IPS-11a (cell line): ENCODE results near the gene PREX1.

Source experiments
- H3K4me3 ChIP-seq: one replicate; pipeline ENCODE4 v1.5.1; 2013; ENCODE audit warnings: low read depth, low read length, control low read depth

The PREX1 gene

DNA sequence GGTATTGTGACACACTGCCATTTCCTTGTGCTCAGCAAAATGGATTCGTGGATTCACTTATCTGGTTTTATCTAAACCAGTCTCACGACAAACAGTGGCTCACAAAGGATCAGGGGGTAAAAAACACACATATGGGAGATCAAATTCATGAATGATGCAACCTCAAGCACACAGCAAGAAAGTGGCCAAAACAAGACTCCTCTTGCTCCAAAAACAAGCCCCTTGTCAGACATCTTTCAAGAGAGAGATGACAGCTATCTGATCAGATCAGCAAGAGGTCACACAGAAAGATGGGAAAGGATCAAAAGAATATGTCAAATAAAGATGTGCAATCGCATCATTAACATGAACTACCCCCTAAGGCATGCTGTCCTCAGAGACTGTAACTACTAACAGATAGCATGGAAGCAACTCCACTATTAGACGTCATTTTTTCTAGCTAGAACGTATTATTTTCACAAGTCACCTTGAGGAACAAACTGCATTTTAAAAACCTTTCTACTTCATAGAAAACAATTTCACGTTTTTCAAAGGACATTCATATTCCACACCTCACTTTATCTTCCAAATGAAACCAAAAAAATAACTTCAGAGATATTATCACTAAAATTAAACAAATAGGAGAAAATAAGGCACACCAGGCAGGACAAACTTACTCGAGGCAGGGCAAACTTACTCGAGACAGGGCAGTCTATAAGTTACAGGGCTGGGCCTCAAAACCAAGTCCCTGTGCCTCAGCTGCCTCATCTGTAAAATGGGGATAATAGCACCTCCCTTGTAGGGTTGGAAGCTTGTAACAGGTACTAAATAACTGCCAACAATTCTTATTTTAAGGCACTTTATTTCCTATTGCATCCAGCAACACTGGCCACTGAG lies 122.3 kb downstream of the PREX1 start:
- H3K4me3 ChIP-seq = no peak overlapping the region

DNA sequence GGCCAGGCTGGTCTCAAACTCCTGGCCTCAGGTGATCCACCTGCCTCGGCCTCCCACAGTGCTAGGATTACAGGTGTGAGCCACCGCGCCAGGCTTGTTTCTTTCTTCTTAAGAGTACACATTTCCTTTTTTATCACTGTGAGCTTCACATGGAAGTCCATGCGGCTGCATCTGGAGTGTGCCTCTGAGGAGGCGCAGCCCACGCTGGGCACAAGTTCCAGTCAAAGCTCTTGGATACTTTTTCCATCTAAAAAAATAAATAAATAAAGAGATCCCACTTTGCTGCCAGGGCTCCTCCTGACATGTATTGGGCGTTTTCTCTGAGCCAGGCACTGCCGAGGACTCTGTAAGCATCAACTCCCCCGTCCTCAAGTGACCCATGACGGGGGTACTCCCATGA lies 123.0 kb downstream of the PREX1 start:
- H3K4me3 ChIP-seq = no peak overlapping the region

DNA sequence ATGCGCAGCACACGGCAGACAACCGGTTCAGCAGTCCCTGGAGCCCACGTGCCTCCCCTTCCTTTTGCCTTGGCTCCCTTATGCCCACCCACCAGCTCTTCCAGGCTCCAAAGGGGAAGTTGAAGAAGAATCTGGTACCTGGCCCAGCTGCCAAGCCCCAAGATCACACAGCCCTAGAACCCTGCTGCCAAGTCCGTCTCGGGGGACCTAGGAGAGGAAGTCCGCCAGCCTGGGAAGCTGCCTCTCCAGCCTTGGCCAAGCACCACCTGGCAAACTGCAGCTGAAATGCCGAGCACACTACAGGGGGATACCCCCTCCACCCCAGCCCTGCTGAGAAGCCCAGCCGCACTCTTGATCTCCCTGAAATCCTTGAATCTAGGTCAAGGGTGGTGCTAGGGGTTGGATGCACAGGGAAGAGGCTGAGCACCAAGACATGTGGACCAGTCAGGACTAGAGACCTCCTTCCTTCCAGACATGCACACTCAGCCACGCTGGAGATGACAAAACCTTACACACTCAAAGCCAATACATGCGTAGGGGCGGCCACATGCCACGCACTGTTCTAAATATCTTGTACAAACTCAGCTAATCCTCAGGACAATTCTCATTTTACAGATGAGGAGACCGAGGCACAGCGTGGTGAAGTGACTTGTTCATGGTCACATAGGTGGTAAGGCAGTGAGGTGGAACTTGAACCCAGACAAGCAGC lies 124.1 kb downstream of the PREX1 start:
- no peak overlapping the region for H3K4me3 ChIP-seq

DNA sequence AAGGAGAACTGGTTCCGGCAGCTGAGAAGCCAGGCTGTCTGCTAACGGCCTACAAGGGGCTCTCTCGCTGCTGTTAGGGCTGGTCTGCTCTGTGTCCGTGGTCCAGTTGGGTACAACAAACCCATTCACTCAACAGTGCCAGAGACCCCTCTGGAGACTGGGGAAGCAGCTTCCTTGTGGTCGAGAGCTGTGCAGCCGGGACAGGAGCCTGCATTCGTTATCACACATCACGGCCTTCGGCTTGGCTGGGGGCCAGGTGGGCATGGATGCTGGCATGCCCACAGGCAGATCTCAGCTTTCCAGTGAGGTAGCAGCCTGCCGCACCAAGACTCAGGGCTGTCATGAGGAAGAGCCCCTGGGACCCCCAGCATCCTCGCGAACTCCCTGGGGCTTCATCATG lies 124.7 kb downstream of the PREX1 start:
- H3K4me3 ChIP-seq = no peak overlapping the region

DNA sequence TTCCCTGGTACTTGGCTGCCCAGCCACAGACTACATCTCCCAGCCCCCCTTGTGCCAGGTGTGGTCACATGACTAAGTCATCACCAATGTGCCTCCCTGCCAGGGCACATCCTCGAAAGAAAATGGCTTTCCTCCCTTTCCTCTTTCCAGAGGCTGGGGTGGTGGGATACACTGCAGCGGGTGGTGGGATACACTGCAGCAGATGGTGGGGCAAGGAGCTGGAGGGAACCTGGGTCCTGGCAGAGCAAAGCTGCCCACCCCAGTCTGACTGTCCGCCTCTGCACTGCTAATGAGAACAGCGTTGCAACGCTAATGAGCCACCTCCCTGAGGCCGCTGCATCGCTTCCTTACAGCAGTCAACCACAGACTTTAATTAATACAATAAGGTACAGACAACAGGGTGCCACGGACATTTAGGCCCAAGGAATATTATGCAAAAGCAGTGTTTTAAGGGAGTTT lies 125.3 kb downstream of the PREX1 start:
- no peak overlapping the region for H3K4me3 ChIP-seq

DNA sequence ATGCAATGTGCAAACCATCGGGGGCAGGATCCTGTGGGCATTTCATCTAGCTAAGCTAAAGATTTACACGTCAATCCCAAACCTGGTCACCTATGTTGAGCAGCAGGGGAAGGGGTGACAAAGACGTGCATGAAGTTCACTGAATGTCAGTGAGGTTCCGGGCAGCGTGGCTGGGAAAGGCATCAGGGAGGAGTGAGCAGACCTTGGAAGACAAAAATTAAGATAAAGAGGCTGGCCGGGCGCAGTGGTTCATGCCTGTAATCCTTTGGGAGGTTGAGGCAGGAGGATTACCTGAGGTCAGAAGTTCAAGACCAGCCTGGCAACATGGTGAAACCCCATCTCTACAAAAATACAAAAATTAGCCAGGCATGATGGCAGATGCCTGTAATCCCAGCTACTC lies 126.1 kb downstream of the PREX1 start:
- H3K4me3 ChIP-seq = no peak overlapping the region

DNA sequence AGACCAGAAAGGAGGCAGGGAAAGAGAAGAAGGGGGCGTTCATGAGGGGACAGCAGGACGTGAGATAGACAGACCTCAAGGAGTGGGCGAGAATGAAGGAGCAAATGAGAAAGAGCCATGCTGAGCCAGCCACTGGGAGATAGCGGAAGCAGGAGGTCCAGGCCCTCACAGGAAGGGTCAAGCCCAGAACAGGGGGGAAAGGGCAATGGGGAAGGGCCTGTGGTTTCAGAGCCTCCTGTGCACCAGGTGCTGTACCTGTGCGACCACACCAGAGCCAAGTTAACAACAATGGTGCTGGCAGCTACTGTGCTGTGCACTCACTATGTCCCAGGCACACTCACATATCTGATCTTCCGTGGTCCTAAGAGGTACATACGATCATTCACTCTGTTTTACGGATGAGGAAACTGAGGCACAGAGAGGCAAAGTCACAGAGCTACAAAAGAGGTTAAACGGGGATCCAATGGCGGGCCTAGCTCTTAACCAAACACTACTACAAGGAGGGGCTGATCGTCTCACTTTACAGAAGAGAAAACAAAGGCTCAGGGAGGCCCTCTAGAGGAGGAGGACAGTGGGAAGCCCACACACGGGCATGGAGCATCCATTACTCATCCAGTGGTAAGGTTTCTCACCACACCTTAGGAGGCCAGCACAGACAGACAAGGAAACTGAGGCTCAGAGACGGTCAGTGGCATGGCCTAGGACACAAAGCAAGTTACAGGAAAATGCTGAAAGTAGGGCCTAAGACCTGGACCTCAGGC lies 129.1 kb downstream of the PREX1 start:
- no peak overlapping the region for H3K4me3 ChIP-seq

DNA sequence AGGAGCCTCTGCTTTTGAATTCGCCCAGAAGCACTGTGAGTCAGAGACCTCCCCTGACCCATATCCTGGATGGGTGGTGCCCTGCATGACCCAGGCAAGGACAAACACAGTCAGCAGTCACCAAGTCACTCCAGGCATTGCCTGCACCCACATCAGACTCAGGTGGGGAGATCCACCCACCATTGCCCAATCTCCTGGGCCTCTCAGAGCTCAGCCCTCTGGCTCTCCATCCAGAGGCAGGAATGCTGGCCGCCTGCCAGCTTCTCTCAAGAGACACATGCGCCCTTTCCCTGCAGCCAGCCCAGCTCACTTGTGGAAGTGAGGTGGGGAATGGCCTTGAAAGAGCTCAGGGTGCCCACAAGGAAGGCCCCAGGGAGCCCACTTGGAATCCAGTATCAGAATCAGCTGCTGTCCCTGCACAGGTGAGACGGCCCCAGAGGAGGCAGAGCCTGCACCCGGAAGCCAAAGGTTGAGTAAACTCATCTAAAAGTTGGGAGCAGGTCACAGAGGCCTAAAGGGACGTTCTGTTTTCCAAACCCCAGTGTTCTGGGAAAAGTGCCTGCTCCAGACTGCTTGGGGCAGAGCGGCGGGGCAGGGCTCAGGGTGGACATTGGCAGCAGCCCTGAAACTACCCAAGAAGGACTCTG lies 129.8 kb downstream of the PREX1 start:
- no peak overlapping the region for H3K4me3 ChIP-seq

DNA sequence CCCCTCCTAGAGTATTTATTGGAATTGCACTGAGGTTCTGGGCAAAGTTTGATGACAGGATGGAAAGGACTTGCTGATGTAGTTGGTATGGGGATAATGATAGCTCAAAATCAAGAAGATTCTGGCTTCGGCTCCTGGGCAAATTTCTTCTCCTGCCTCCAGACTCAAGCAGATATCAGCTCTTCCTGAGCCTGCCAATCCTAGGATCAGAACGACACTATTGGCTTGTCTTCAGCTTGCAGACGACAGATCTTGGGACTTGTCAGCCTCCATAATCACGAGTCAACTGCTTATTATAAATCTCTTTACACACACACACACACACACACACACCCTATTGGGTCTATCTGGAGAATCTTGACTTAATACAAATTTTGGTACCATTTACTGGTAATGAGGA lies 131.1 kb downstream of the PREX1 start:
- no peak overlapping the region for H3K4me3 ChIP-seq

DNA sequence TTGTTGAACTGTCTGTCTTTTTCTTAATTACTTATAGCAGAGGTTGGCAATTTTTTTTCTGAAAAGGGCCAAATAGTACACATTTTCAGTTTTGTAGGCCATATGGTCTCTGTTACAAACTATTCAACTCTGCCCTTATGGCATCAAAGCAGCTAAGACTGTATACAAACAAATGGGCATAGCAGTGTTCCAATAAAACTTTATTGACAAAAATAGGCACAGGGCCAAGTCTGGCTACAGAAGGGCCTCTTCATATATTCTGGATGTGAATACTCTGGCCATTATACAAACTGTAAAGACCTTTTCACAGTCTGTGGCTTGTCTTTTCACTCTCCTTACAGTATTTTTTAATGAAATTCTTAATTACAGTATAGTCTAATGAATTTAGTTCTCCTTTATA lies 132.1 kb downstream of the PREX1 start:
- H3K4me3 ChIP-seq = no peak overlapping the region

DNA sequence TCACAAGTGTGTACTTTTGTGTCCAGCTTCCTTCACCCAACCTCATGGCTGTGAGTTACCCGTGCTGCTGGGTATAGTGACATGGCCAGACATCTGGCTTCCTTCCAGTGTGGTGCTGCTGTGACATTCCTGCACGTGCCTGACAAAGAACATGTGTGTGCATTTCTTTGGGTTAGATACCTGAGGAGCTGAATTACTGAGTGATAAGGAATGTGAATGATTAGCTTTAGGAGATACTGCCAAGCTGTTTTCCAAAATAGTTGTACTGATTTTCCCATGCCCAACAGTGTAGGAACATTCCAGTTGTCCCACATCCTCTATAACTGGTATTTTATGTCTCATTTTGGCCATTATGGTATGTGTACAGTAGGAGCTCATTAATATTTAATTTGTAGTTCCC lies 132.5 kb downstream of the PREX1 start:
- no peak overlapping the region for H3K4me3 ChIP-seq

DNA sequence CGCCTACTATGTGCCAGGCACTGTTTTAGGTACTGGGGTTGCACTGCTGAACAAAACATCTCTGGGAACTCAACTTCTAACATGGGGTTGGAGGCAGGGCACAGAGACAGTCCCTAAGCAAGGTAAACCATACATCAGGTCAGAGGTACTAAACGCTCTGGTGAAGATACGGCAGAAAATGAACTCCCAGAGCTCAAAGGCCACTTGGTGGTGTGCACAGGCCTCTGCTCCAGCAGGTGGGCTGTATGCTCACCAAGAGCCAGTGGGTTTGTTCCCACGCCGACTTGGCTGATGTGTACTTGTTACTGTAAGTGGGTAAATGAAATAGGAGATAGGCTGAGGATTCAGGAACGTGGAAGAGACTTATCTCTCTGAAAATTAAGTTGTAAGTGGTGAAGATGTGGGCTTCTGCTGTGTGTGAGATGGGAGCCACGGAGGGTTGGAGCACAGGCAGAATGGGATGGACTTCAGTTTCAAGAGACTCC lies 133.4 kb downstream of the PREX1 start:
- no peak overlapping the region for H3K4me3 ChIP-seq

DNA sequence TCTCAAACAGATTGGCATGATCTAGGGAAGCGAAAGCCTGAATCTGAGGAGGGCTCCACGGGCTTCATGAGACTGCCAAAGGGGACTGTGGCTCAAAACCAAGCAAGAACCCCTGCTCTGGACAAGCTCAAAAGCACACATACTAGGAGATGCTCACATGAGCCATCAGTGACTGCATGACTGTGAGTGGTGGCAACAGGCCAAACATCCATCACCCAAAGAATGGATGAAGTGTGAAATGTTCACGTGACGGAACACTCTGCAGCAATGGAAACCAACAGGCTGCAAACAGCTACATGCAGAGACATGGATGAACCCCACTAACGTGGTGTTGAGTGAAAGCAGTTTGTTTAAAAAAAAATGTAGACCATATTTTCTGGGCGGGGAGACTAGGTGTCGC lies 136.3 kb downstream of the PREX1 start:
- H3K4me3 ChIP-seq = no peak overlapping the region

DNA sequence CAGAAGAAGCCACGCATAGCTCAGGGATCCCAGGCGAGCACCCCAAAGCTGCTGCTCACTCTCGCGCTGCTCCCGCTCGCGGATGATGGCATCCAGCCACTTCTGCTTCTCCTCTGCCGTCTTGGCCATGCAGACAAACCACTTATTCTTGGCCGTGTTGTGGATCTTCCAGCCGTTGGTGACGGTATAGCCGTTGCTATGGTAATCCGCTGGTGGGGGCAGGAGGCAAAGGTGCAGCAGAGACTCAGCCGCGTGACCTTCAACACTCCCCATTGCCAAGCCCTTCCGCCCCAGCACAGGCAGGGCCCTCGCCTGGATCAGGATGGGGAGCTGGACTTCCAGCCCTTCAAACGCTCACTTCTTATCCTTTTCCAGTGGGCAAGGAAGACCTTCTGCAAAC lies 136.9 kb downstream of the PREX1 start:
- no peak overlapping the region for H3K4me3 ChIP-seq

DNA sequence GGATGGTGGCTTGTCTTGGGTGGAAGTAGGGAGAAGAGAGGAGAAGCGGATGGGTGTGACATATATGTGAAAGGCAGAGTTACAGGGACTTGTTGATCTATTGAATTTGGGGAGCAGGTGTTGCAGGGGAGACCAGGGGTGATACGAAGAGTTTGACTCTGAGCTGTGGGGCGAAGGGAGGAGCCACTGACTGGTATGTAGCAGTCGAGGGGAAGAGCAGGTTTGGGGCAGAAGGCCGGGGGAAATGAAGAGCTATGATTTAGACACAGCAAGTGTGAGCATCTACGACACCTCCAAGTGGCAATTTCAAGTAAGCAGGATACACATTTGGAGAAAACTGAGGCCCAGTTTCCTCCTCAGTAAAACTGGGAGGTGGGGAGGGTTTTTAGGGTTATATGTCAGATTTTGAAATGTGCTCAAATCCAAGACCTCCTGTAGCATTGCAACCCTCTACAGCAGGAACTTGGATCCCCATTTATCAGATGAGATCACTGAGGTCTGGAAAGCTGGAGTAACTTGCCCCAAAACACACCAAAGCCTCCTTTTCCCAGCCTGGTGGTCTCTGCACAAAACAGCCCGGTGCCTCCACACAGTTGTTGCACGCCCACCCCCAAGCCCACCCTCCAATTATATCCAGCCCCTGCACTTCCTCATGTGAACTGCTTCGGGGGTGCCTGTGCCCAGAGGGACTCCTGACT lies 137.8 kb downstream of the PREX1 start:
- no peak overlapping the region for H3K4me3 ChIP-seq

DNA sequence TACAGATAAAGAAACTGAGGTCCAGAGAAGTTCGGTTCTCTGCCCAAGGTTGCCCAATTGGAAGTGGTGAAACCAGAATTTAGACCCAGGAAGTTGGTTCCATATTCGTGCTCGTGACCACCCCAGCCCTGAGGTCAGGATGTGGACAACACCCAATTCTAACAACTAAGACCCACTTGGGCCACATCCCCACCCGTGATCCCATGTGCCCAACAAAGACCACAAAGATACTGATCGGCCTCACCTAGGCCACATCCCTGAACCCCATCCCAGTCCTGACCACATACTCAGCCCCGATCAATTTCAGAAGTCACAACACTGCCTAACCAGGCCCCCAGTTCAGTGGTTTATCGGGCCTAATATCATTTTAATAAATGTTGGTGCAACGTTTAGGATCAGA lies 138.4 kb downstream of the PREX1 start:
- H3K4me3 ChIP-seq = no peak overlapping the region

DNA sequence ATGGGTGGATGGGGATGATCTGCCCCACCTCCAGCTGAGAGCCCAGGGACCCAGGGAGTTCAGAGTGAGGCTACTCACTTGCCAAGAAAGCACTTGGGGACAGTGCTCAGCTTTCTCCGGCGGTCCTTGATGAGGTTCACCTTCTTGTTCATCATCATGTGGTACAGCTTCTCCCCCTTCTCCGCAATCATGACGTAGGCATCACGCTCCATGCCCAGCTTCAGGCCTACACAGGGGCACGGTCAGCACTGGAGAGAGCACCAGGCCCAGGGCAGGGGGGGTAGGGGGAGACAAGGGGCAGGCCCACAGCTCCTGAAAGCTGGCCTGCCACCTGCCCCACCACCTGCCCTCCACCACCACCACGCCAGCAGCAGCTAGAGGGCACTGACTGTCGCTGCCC lies 139.2 kb downstream of the PREX1 start:
- H3K4me3 ChIP-seq = no peak overlapping the region

DNA sequence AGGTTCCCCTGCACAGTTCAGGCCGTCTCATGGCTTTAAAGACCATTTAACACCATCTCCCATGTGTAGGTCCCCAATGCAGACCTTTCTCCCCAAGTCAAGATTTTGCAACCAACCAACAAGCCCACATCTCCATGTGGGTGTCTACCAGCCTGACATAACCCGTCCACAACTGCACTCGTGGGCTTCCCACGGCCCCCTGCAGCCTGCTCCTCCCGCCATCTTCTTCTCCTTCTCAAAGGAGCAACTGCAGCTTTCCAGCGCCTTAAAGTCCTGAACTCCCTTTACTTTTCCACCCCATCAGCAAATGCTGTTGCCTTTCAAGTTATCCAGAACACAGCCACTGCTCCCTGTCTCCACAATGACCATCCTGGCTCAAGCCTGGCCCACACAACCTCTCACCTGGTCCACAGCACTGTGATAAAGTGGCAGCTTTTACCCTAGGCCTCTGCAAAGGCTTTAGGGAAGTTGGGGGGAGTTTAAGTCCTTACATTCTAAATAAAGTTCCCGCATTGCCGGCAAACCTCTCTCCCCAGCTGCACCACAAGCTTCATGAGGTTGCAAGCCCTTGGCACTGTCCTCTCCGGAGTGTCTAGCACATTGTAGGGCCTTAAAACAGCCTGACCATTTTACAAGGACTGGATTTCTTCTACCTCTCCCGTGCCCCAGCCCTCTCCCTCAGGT lies 140.5 kb downstream of the PREX1 start:
- no peak overlapping the region for H3K4me3 ChIP-seq

DNA sequence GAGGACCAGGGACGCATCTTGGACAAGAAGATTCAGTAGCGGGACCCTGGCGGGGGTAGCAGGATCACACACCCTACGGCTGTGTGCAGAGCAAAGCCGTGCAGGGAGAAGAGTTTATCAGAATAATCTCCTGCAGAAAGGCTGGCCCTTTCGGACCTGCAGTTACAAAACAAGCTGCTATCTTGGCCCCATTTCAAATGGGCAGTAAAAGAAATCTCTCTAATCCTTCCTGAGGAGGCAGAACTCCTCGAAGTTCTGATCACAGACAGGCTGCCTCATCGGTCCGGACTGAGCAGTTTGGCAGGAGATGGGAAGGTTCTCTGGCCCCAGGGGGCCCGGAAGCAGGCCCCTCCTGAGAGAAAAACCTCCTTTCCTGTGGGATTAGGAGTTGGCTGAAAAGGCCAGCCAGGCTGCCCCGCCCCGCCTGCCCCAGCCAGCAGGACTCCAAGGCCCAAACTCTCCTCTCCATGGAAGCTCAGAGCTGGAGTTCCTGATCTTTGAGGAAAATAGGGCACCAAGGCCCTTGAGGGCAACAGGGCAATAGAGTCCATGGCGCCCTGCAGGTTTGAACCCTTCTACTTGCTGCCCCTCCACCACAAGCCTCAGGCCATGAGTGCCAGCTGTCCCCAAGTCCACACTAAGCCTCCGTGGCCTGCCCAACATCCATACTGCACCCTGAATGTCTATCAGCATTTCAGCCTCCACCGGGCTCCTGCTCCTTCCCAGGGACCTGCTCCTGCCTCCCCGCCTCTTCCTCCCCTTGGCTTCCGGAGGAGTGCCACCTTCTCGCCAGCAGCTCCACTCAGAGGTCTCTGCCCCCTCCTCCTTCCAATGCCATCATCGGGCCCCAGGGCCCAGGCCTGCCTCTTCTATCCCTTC lies 141.3 kb downstream of the PREX1 start:
- no peak overlapping the region for H3K4me3 ChIP-seq
